A673 (cell line): ENCODE data around the gene ARMC12. TPM values are rescaled to one million over a fixed set of nuclear protein-coding genes. Genes with fewer than 3 reads are reported as not detected.
A peak's percentile ranks its signal among the peaks of the same experiment; 100 is the strongest.

Source experiments
- BruUV-seq: library from RNA; stranded (reverse); fragments of 400-500 nt; replicated peaks from 2 replicates; lab custom pipeline; 2021; lab: Mats Ljungman, UMichigan
- CTCF ChIA-PET: fragments of 300-600 bp; sonication (Branson Sonifier 250); formaldehyde crosslinking; loops from one replicate; lab custom pipeline; 2022; ENCODE audit warnings: antibody characterized with exemption; lab: Charles Lee
- POLR2A ChIA-PET: fragments of 300-600 bp; sonication (Branson Sonifier 250); formaldehyde crosslinking; loops from one replicate; lab custom pipeline; 2022; ENCODE audit warnings: antibody characterized with exemption; ENCODE audit not compliant: low non-redundant PET; lab: Charles Lee
- DNase-seq: peaks from one replicate; pipeline ENCODE4 v3.0.0-alpha.2; 2015; ENCODE audit warnings: low spot score
- H3K27ac ChIP-seq: fragments of 200-600 bp; sonication (generic); 2 replicates; pipeline ENCODE4 v1.5.1; 2016; ENCODE audit warnings: mixed run types, low read depth, mild to moderate bottlenecking, mixed read lengths, antibody characterized with exemption, low read length; ENCODE audit not compliant: poor library complexity, severe bottlenecking
- H3K27me3 ChIP-seq: fragments of 200-600 bp; sonication (generic); replicated peaks from 2 replicates; pipeline ENCODE4 v1.6.1; 2017; ENCODE audit warnings: mixed run types, low read depth, mild to moderate bottlenecking, mixed read lengths, antibody characterized with exemption, low read length; ENCODE audit not compliant: insufficient read depth, poor library complexity
- H3K36me3 ChIP-seq: fragments of 200-600 bp; sonication (generic); 2 replicates; pipeline ENCODE4 v1.6.1; 2016; ENCODE audit warnings: mixed run types, mild to moderate bottlenecking, mixed read lengths, antibody characterized with exemption, low read length; ENCODE audit not compliant: insufficient read depth, poor library complexity, severe bottlenecking
- H3K4me1 ChIP-seq: fragments of 200-600 bp; sonication (generic); 2 replicates; pipeline ENCODE4 v1.6.1; 2017; ENCODE audit warnings: mixed run types, mild to moderate bottlenecking, mixed read lengths, antibody characterized with exemption, low read length; ENCODE audit not compliant: insufficient read depth, poor library complexity, severe bottlenecking
- H3K4me3 ChIP-seq: fragments of 200-600 bp; sonication (generic); 2 replicates; pipeline ENCODE4 v1.5.1; 2016; ENCODE audit warnings: low read depth, mixed run types, mild to moderate bottlenecking, mixed read lengths, low read length; ENCODE audit not compliant: poor library complexity, severe bottlenecking
- H3K9me3 ChIP-seq: fragments of 200-600 bp; sonication (generic); 2 replicates; pipeline ENCODE4 v1.6.1; 2016; ENCODE audit warnings: mixed run types, low read depth, mild to moderate bottlenecking, mixed read lengths, antibody characterized with exemption, low read length; ENCODE audit not compliant: poor library complexity, severe bottlenecking
- EZH2 ChIP-seq: fragments of 200-600 bp; sonication (generic); IDR thresholded peaks from 2 replicates; pipeline ENCODE4 v1.6.1; 2017; ENCODE audit warnings: borderline replicate concordance, low read depth, mild to moderate bottlenecking, mixed read lengths, antibody characterized with exemption, low read length; ENCODE audit not compliant: poor library complexity, severe bottlenecking
- intact Hi-C: fragments of 100-400 bp; cut with micrococcal nuclease; formaldehyde crosslinking; loops from one replicate; pipeline ENCODE4 v1.10.0; 2022; ENCODE audit not compliant: unreplicated experiment
- total RNA-seq: library from RNA; stranded (reverse); gene quantifications from 2 replicates; pipeline ENCODE4 v1.2.3, GENCODE V29; 2021
- TF ChIP-seq, protein P1 (sequence below): fragments of 300-800, 200-600 bp; sonication (generic); conservative IDR thresholded peaks from 2 replicates; pipeline ENCODE4 v1.5.1; 2017; ENCODE audit warnings: low read depth, mild to moderate bottlenecking, antibody characterized with exemption, low read length, moderate library complexity, mixed read lengths

Gene ARMC12
- total RNA-seq, 1 experiment from 2014 or later: 1.0 TPM

DNA sequence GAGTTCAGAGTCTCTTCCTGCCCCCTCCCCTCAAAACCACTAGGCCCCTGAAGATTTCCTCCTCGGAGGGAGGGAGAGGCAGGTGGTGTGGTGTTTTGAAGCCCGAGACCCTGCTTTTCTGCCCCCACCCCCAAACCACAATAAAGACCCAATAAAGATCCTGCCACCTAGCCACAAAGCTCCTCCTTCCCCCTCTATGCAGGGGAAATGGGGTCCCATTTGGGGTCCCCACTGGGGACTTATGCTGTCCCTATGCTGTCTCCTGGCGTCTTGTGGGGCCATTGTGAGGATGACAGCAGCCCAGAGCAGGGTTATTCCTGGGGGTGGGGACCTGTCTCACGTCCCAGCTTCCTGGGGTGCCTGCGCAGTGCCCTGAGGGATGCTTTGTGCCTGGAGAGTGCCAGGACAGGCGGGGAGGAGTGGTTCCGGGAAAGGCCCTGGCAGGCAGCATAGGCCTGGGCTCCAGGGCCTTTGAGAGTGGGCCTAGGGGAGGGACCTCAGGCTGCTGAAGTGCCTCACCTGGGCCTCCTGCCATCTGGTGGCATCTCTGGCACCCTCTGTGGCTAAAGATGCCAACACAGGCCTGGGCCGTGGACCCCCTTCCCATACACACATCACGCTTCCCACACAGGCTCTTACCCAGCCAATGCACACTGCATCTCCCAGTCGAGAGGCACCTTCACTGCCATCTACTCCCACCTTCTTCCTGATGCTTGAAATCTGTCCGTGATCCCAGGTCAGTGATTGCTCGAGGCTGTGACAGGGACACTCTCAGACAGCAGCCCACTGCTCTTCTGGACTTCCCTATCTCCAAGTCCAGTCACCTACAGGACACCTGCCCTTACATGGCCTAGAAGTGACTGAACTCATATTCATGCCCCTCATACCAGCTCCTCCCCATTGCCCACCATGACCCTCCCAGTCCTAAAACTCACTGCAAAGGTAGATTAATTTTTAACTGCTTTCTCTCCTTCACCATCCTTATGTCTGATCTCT lies 7.9 kb upstream of the ARMC12 start:
- Histone ChIP-seq H3K27ac (no peak overlapping the region), H3K27me3 (no peaks in the 10 kb centered on the region), H3K4me1 (peaks cover 45% of the 10 kb centered on the region), H3K9me3 (no peaks in the 10 kb centered on the region), H3K4me3 (peak overlapping the region; percentile 71), H3K36me3 (no peaks in the 10 kb centered on the region)
- TF ChIP-seq EZH2: no peak
- TF ChIP-seq, protein P1, sequence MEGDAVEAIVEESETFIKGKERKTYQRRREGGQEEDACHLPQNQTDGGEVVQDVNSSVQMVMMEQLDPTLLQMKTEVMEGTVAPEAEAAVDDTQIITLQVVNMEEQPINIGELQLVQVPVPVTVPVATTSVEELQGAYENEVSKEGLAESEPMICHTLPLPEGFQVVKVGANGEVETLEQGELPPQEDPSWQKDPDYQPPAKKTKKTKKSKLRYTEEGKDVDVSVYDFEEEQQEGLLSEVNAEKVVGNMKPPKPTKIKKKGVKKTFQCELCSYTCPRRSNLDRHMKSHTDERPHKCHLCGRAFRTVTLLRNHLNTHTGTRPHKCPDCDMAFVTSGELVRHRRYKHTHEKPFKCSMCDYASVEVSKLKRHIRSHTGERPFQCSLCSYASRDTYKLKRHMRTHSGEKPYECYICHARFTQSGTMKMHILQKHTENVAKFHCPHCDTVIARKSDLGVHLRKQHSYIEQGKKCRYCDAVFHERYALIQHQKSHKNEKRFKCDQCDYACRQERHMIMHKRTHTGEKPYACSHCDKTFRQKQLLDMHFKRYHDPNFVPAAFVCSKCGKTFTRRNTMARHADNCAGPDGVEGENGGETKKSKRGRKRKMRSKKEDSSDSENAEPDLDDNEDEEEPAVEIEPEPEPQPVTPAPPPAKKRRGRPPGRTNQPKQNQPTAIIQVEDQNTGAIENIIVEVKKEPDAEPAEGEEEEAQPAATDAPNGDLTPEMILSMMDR: no peak
- intact Hi-C loops: no loop called here
- DNase-seq: no peak
- BruUV-seq: no TSS peak
- CTCF ChIA-PET: interaction anchor here (1.7 kb wide), 1 partner anchor 8 kb away, joined by 5 read pairs; the partner anchor contains the start of gene ARMC12
- POLR2A ChIA-PET: no interaction called here

DNA sequence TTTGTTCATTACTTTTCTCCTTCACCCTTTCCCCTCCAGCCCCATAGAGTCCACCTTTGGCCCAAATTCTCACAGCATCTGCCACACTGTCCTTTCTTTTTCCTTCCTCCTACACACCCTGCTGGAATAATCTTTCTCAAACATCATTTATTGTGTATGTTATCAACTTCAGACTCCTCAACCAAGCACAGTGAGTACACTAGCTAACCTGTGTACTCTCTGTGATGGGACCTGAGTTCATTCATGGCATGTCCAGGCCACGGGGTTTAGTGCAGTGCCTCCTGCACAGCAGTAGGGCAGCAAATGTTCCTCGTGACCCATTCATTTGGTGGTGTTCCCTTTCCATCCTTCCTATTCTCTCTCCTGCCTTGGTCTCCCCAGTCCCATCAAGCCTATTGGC lies 7.1 kb upstream of the ARMC12 start:
- ChIA-PET POLR2A (no interaction called here), CTCF (interaction anchor here (1.1 kb wide), 1 partner anchor 207 kb away, joined by 7 read pairs; no protein-coding TSS in a partner anchor)
- Histone ChIP-seq H3K9me3 (no peaks in the 10 kb centered on the region), H3K4me3 (no peak overlapping the region), H3K27me3 (no peaks in the 10 kb centered on the region), H3K4me1 (peaks cover 45% of the 10 kb centered on the region), H3K36me3 (no peaks in the 10 kb centered on the region), H3K27ac (no peak overlapping the region)
- no TSS peak for BruUV-seq
- TF ChIP-seq, protein P1: no peak
- TF ChIP-seq EZH2: no peak
- intact Hi-C loops: loop anchor here (10.0 kb wide), 1 partner anchor 365 kb away; no protein-coding TSS in a partner anchor
- no peak for DNase-seq

DNA sequence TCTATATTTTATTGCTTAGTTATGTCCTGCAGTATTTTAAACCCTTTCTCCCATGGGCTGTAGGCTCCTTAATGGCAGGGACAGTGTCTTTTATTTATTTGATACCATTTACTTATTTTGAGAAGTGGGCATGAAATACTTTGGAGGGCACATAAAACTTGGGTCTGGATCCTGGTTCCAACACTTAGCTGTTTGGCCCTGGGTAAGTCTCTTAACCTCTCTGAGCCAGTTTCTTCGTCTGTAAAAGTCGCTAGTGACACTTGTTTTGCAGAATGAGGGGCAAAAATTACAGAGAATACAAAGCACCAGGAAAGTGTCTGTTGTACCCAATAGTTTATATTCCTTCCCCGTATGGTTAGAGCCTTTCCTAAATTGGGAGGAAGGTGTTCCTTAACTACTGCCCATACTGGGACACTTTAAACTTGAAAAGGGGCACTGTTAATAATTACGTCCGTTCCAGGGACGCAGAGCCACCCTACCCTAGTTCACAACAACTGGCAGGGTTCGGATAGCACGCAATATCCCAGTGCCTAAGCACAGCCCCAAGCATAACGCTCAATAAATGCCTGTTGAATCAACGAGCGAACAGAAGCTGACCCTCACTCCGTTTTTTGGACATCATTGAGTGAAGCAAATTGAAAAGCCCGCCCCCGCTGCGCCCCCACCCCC lies 6.0 kb upstream of the ARMC12 start:
- no TSS peak for BruUV-seq
- no peak for TF ChIP-seq EZH2
- TF ChIP-seq, protein P1: no peak
- Histone ChIP-seq H3K4me1 (peaks cover 39% of the 10 kb centered on the region), H3K4me3 (peak overlapping the region; percentile 90), H3K36me3 (no peaks in the 10 kb centered on the region), H3K27ac (peak overlapping the region; percentile 53), H3K27me3 (no peaks in the 10 kb centered on the region), H3K9me3 (no peaks in the 10 kb centered on the region)
- ChIA-PET CTCF (interaction anchor here (1.1 kb wide), 1 partner anchor 208 kb away, joined by 7 read pairs; no protein-coding TSS in a partner anchor), POLR2A (no interaction called here)
- no peak for DNase-seq
- intact Hi-C loops: loop anchor here (10.0 kb wide), 1 partner anchor 364 kb away; no protein-coding TSS in a partner anchor
